Cardiac fibroblast (primary cell): ENCODE data around the gene ATP11C.

Experiments used
- DNase-seq, 2 donors: peaks; one replicate each; pipeline versions ENCODE4 v3.0.0 to v3.0.0-alpha.2; 2010; ENCODE audit warnings: low read depth in 2 of 2
- H3K4me3 ChIP-seq, 2 donors: replicated peaks in 1 of 2; 1 replicate in 1 of 2; 2 replicates in 1 of 2; pipeline ENCODE4 v1.5.1; 2011; ENCODE audit warnings: low read depth in 2 of 2, low read length in 2 of 2, mild to moderate bottlenecking in 2 of 2, moderate library complexity in 1 of 2
- CTCF ChIP-seq: IDR thresholded peaks from one replicate; pipeline ENCODE4 v1.5.1; 2011; ENCODE audit warnings: low read depth, mild to moderate bottlenecking, low read length, inconsistent platforms

The ATP11C gene

DNA sequence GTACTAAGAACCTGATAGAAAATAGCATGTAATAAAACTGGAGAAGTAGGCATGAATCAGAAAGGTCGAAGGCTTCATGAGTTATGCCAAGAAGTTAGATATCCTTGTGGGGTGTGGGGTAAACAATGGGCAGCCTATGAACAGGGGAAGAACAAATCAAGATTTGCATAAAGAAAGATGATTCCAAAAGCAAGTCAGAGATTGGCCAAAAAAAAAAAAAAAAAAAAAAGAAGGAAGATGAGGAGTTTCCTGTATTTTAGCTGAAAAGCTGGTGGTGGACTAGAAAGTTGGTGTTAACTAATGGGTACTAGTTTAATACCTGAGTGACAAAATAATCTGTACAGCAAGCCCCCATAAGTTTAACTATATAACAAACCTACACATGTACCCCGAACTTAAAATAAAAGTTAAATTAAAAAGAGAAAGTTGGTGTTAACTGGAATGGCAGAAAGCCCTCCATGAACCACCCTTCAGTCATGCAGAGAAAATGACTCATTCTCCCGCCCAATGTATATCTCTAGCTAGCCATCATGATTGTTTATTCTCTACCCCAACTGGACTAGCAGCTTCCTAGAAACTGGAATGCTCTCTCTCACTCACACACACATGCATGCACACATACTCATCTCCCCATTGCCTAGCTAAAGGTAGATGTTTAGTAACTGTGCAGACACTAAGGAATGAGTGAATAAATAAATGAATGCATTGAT lies 41.7 kb downstream of the ATP11C start:
- peak; percentile 74 to 80 for DNase-seq
- no peak for TF ChIP-seq CTCF
- no peak overlapping the region for H3K4me3 ChIP-seq

- peak; percentile 29 to 44 for DNase-seq
- no peak for TF ChIP-seq CTCF
- no peak overlapping the region for H3K4me3 ChIP-seq
Observed at GRCh38 chrX:139889760-139890159, 43.1 kb downstream of the ATP11C start.

- no peak overlapping the region for H3K4me3 ChIP-seq
- no peak for TF ChIP-seq CTCF
- no peak for DNase-seq
Observed at GRCh38 chrX:139883984-139884383, 48.9 kb downstream of the ATP11C start.

GRCh38 chrX:139882299-139882698 lies 50.6 kb downstream of the ATP11C start:
- H3K4me3 ChIP-seq = no peak overlapping the region
- TF ChIP-seq CTCF = no peak
- peak; percentile 33 to 40 for DNase-seq

GRCh38 chrX:139881572-139881971 lies 51.3 kb downstream of the ATP11C start:
- TF ChIP-seq CTCF = no peak
- no peak overlapping the region for H3K4me3 ChIP-seq
- peak; percentile 77 to 86 for DNase-seq

GRCh38 chrX:139881130-139881529 lies 51.7 kb downstream of the ATP11C start:
- H3K4me3 ChIP-seq = no peak overlapping the region
- no peak for TF ChIP-seq CTCF
- DNase-seq = peak; percentile 70 to 78
